ENCODE data around the gene SV2C.

Gene SV2C

GRCh38 chr5:76099286-76099702, 16.1 kb downstream of the SV2C start:
- no peak for DNase-seq (ENCODE audit: low read depth in 2 of 2)

GRCh38 chr5:76099756-76100155, 16.6 kb downstream of the SV2C start:
- DNase-seq (ENCODE audit: low read depth in 2 of 2), result no peak

DNA sequence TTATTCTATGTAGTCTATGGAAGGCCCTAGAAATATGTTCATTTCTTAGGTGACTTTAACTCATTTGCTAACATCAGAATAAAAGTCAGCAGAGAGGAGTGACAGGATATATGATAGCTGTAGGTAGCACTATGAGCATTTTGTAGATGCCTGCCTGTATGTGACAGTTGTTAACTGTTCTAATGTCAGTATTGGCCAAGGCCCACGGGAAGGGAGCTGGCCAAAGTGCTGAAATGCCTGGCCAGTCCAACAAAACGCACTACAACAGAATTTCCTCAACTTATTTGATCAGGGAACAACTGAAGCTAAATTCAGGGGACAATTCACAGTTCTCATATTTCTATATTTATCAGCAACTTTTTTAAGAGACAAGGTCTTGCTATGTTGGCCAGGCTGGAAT, 20.8 kb downstream of the SV2C start:
- no peak for DNase-seq (ENCODE audit: low read depth in 2 of 2)

DNA sequence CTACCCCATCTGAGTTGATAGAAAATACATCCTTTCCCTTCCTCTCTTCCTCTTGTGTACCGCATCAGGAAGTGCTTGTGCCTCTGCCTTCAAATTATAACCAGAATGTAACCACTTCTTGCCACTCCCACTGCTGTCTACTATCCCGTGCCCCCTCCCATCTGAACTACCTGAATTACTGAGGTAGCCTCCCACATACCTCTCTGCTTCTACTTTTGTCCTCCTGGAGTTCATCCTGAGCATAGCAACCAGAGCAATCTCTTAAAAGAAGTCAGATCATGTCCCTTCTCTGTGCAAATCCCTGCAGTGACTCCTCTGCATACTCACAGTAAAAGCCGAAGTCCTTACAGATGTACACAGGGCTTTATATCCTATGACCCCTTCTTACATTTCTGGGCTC, 23.0 kb downstream of the SV2C start:
- DNase-seq (ENCODE audit: low read depth in 2 of 2), result no peak

- DNase-seq (ENCODE audit: low read depth in 2 of 2), result no peak
Observed at GRCh38 chr5:76111477-76112174, 28.4 kb downstream of the SV2C start.

DNA sequence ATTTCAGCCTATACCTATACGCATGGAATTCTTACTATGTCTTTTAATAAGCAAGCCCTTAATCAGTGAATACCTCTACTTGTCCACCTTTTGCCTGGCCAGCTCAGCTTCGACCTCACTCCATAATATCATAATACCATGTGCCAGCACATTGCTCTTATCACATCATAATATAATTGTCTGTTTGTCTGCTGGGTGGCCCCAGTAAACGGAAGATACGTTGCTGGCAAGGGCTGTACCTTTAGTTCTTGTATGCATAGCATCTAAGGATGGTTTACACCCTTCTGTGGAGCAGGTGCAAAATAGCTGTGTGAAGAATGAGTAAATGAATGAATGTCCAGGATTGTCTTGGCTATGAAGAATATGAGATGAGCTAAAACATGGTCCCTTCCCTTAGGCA, 29.9 kb downstream of the SV2C start:
- no peak for DNase-seq (ENCODE audit: low read depth in 2 of 2)

- no peak for DNase-seq (ENCODE audit: low read depth in 2 of 2)
Observed at GRCh38 chr5:76114179-76114851, 31.1 kb downstream of the SV2C start.

- no peak for DNase-seq (ENCODE audit: low read depth in 2 of 2)
Observed at GRCh38 chr5:76125346-76125745, 42.2 kb downstream of the SV2C start.

DNA sequence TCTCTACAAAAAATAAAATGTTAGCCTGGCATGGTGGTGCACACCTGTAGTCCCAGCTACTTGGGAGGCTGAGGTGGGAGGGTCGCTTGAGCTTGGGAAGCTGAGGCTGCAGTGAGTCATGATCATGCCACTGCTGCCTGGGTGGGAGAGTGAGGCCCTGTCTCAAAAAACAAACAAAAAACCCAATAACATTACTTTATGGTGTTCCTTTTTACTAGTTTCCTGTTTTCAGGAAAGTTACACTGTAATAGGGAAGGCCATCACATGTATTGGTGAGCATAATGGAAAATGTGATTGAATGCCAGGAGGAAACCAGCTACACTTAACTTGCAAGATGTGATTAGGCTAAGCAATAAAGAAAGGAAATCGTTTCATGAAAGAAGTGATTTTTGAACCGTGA, 42.7 kb downstream of the SV2C start:
- DNase-seq (ENCODE audit: low read depth in 2 of 2), result no peak

GRCh38 chr5:76134003-76134402, 50.8 kb downstream of the SV2C start:
- DNase-seq (ENCODE audit: low read depth in 2 of 2), result no peak

- DNase-seq (ENCODE audit: low read depth in 2 of 2), result no peak
Observed at GRCh38 chr5:76134646-76135045, 51.5 kb downstream of the SV2C start.

DNA sequence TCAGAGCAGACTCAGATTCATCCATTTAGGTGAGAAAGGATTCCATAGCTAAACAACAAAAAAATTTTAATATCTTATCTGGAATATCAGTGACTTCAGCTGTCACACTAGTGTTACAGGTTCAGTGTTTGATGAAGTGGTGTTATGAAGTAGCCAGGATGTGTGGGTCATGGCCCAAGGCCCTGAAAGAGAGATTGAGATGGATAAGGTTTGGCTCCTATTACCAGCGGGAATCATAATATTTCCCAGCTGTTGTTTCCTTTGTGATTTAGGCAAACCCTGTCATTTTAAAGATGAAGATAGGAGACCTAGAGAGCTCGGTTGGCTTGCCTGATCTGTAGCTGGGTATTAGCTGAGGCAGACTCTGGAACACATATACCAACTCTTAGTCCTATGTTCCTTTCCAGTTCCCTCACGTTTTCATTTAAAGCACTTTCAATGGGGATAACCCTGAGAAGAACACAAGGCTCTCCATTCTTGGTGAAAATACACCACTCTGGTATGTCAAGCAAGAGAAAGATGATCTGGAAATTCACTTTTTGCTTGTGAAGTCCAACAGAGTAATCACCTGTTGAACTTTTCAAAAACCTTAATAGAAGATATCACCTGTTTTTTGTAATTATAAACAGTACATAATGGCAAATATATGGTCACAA, 54.8 kb downstream of the SV2C start:
- no peak for DNase-seq (ENCODE audit: low read depth in 2 of 2)

- DNase-seq (ENCODE audit: low read depth in 2 of 2), result no peak
Observed at GRCh38 chr5:76143884-76144283, 60.7 kb downstream of the SV2C start.

DNA sequence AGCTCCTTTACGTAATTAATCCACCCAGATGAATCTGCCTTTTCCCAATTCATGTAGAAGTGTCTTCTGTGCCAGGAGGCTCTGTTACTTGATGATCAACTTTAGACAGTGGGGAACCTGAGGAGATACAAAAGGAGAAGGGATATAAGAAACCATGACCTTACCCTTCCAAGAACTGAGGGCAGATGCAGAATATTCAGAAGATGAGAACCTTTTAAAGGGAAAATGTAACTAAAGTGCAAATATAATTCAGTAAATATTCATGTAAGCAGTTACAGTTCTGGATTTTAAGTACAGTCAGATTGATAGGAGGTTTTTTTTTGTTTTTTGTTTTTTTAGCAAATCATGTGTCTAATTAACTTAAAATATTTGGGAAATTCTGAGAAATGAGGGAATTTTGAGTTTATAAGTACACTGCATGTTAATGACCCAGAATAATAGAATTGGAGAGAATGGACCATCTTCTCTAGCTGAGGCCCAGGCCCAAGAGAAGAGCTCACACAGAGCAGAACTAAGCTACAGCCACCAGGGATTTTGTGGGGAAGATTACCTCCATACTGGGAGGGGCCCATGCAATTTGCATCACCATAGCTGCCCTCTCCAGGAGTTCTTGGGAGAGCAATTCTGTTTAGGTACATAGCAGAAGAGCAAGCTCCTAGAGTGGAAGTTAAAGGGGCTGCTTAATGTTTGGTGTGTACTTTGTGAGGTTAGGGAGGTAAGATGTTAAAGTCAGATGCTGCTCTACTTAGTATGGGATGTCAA, 61.5 kb downstream of the SV2C start:
- DNase-seq (ENCODE audit: low read depth in 2 of 2), result no peak

- DNase-seq (ENCODE audit: low read depth in 2 of 2), result peak in 1 of 2 donors; percentile 4
Observed at GRCh38 chr5:76145945-76146344, 62.8 kb downstream of the SV2C start.

DNA sequence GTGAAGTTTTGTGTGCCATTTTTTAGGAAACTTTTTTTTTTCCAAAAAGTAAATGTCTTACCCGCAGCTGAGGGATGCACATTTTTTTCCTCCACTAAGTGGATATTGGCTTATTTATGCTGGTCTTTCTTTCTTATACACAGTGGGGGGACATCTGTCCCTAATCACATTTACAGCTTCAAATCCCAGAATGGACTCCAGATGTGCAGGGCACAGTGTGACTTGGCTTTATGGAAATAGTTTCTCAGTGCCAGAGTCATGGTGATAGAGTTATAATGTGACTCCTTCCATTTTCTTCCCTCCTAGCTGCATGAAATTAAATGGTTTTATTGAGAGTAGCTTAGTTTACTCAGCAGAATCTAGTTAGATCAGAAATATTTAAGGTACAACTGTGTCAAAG, 66.5 kb downstream of the SV2C start:
- DNase-seq (ENCODE audit: low read depth in 2 of 2), result no peak

GRCh38 chr5:76152161-76152560, 69.0 kb downstream of the SV2C start:
- DNase-seq (ENCODE audit: low read depth in 2 of 2), result no peak

GRCh38 chr5:76152700-76153099, 69.5 kb downstream of the SV2C start:
- DNase-seq (ENCODE audit: low read depth in 2 of 2), result no peak

DNA sequence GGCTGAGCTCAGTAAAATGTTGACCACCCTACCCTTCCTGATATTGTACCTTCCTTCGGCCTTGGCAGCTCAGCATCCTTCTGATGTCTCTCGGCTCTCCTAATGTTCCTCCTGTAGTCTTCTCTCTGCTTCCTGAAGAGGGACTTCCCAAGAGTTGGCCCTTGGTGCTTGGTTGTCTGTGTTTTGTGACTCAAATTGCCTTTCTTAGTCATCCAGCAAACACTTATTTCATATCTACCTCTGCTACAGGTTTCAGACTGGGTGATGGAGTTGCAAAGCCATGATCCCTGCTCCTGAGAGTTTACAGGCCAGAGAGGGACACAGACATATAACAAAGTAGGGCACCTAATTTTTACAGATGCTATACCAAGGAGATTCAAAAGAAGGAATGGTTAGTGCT, 70.1 kb downstream of the SV2C start:
- no peak for DNase-seq (ENCODE audit: low read depth in 2 of 2)

DNA sequence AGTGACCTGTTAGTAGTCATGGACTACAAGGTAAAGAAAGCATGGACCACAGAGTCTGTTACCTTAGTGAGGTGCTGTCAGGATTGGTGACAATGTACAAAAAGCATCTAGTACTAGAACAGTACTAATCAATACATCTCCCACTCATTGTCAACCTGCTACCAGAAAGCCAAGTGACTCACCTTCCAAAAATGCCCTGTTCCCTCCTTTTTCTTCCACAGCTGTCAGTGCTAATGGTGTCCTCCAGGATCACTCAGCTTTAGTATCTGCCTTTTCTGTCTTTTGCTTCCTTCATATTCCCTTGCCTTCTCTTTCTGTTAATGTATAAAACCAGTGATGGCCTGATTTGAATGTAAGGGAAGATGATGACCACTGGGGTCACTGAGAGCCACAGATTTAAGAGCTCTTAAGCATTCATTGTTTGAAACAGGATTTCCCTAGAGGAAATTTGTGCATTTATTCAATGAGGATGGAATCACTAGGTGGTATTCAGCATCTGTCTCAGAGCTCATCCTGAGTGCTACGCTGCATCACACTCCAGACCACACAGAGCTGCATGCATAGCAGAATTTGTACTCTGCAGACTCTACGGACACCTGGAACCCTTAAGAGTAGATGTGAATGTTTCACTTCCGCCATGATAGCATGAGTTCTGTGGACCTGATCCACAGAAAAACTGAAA, 71.0 kb downstream of the SV2C start:
- no peak for DNase-seq (ENCODE audit: low read depth in 2 of 2)

- DNase-seq (ENCODE audit: low read depth in 2 of 2), result no peak
Observed at GRCh38 chr5:76155536-76155935, 72.4 kb downstream of the SV2C start.

DNA sequence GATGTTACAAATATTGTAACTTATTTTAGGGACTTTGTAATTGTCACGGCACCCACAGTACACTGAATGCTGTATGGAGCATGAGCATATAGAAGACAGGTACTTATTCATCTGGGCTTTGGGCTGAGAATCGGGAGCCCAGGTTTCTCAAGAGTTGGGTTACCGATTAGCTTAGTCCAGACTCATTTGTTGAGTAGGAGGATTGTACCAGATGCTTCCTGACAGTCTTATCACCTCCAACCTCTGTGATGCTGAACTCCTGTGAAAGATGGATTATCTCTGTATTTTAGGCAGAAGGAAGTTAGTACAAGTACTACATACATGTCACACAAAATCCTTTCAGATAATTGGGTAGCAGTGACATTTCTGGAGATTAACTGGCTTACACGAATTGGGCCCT, 79.2 kb downstream of the SV2C start:
- no peak for DNase-seq (ENCODE audit: low read depth in 2 of 2)
